Dendritic cell treated with granulocyte-macrophage colony-stimulating factor and Interleukin-4, amounts not matched to agents 40 ng/mL and 50 ng/mL, for 4 days (primary cell): ENCODE data around the gene ATP7B.

ENCODE experiments used
- H3K27ac Mint-ChIP-seq: one replicate; pipeline ENCODE4 v1.8.0; 2022; ENCODE audit warnings: mild to moderate bottlenecking, mixed read lengths
- H3K27me3 Mint-ChIP-seq: one replicate; pipeline ENCODE4 v1.8.0; 2022; ENCODE audit warnings: mild to moderate bottlenecking, mixed read lengths
- H3K36me3 Mint-ChIP-seq: one replicate; pipeline ENCODE4 v1.8.0; 2022; ENCODE audit warnings: low read depth, mixed read lengths
- H3K4me1 Mint-ChIP-seq: one replicate; pipeline ENCODE4 v1.8.0; 2022; ENCODE audit warnings: low read depth, mixed read lengths
- H3K4me3 Mint-ChIP-seq: one replicate; pipeline ENCODE4 v1.8.0; 2022; ENCODE audit warnings: mild to moderate bottlenecking, moderate library complexity, mixed read lengths
- H3K9me3 Mint-ChIP-seq: one replicate; pipeline ENCODE4 v1.8.0; 2022; ENCODE audit warnings: mixed read lengths
- intact Hi-C: fragments of 100-400 bp; cut with micrococcal nuclease; formaldehyde crosslinking; loops from one replicate; pipeline ENCODE4 v1.15.0; 2022

The ATP7B gene

GRCh38 chr13:51978796-51979556, 32.3 kb downstream of the ATP7B start:
- H3K4me1 Mint-ChIP-seq, result no peaks in the 10 kb centered on the region
- intact Hi-C loops, result no loop called here
- H3K9me3 Mint-ChIP-seq, result no peaks in the 10 kb centered on the region
- H3K27ac Mint-ChIP-seq, result no peak overlapping the region
- H3K36me3 Mint-ChIP-seq, result no peaks in the 10 kb centered on the region
- no peaks in the 10 kb centered on the region for H3K27me3 Mint-ChIP-seq
- no peak overlapping the region for H3K4me3 Mint-ChIP-seq

GRCh38 chr13:51977625-51978024, 33.6 kb downstream of the ATP7B start:
- H3K4me3 Mint-ChIP-seq, result no peak overlapping the region
- no peaks in the 10 kb centered on the region for H3K4me1 Mint-ChIP-seq
- no peaks in the 10 kb centered on the region for H3K27me3 Mint-ChIP-seq
- no peaks in the 10 kb centered on the region for H3K36me3 Mint-ChIP-seq
- H3K9me3 Mint-ChIP-seq, result no peaks in the 10 kb centered on the region
- intact Hi-C loops, result no loop called here
- H3K27ac Mint-ChIP-seq, result no peak overlapping the region

GRCh38 chr13:51976890-51977289, 34.4 kb downstream of the ATP7B start:
- intact Hi-C loops, result no loop called here
- Mint-ChIP-seq H3K4me1 (no peaks in the 10 kb centered on the region), H3K27me3 (no peaks in the 10 kb centered on the region), H3K27ac (no peak overlapping the region), H3K4me3 (no peak overlapping the region), H3K9me3 (no peaks in the 10 kb centered on the region), H3K36me3 (no peaks in the 10 kb centered on the region)

- intact Hi-C loops, result no loop called here
- Mint-ChIP-seq H3K36me3 (no peaks in the 10 kb centered on the region), H3K9me3 (no peaks in the 10 kb centered on the region), H3K4me1 (no peaks in the 10 kb centered on the region), H3K27ac (no peak overlapping the region), H3K4me3 (no peak overlapping the region), H3K27me3 (no peaks in the 10 kb centered on the region)
These were observed 34.8 kb downstream of the ATP7B start for GRCh38 chr13:51976423-51976822.

- H3K27me3 Mint-ChIP-seq, result no peaks in the 10 kb centered on the region
- no peak overlapping the region for H3K4me3 Mint-ChIP-seq
- no peaks in the 10 kb centered on the region for H3K9me3 Mint-ChIP-seq
- no peak overlapping the region for H3K27ac Mint-ChIP-seq
- intact Hi-C loops, result no loop called here
- no peaks in the 10 kb centered on the region for H3K36me3 Mint-ChIP-seq
- H3K4me1 Mint-ChIP-seq, result no peaks in the 10 kb centered on the region
These were observed 36.8 kb downstream of the ATP7B start for GRCh38 chr13:51974482-51974881.

GRCh38 chr13:51971520-51972426, 39.5 kb downstream of the ATP7B start:
- Mint-ChIP-seq H3K27ac (no peak overlapping the region), H3K27me3 (no peaks in the 10 kb centered on the region), H3K4me3 (no peak overlapping the region), H3K36me3 (no peaks in the 10 kb centered on the region), H3K9me3 (no peaks in the 10 kb centered on the region), H3K4me1 (no peaks in the 10 kb centered on the region)
- intact Hi-C loops, result no loop called here

GRCh38 chr13:51970349-51970748, 40.9 kb downstream of the ATP7B start:
- Mint-ChIP-seq H3K27ac (no peak overlapping the region), H3K36me3 (no peaks in the 10 kb centered on the region), H3K27me3 (no peaks in the 10 kb centered on the region), H3K9me3 (no peaks in the 10 kb centered on the region), H3K4me1 (no peaks in the 10 kb centered on the region), H3K4me3 (no peak overlapping the region)
- intact Hi-C loops, result no loop called here

- no peak overlapping the region for H3K27ac Mint-ChIP-seq
- H3K9me3 Mint-ChIP-seq, result no peaks in the 10 kb centered on the region
- intact Hi-C loops, result no loop called here
- H3K4me3 Mint-ChIP-seq, result no peak overlapping the region
- H3K4me1 Mint-ChIP-seq, result no peaks in the 10 kb centered on the region
- no peaks in the 10 kb centered on the region for H3K27me3 Mint-ChIP-seq
- no peaks in the 10 kb centered on the region for H3K36me3 Mint-ChIP-seq
These were observed 43.5 kb downstream of the ATP7B start for GRCh38 chr13:51967482-51968446.

GRCh38 chr13:51966186-51966585, 45.1 kb downstream of the ATP7B start:
- no peaks in the 10 kb centered on the region for H3K27me3 Mint-ChIP-seq
- intact Hi-C loops, result no loop called here
- H3K9me3 Mint-ChIP-seq, result no peaks in the 10 kb centered on the region
- no peaks in the 10 kb centered on the region for H3K36me3 Mint-ChIP-seq
- no peaks in the 10 kb centered on the region for H3K4me1 Mint-ChIP-seq
- no peak overlapping the region for H3K4me3 Mint-ChIP-seq
- H3K27ac Mint-ChIP-seq, result no peak overlapping the region

- H3K36me3 Mint-ChIP-seq, result no peaks in the 10 kb centered on the region
- H3K4me3 Mint-ChIP-seq, result no peak overlapping the region
- peaks cover 5% of the 10 kb centered on the region for H3K4me1 Mint-ChIP-seq
- intact Hi-C loops, result no loop called here
- no peak overlapping the region for H3K27ac Mint-ChIP-seq
- no peaks in the 10 kb centered on the region for H3K27me3 Mint-ChIP-seq
- no peaks in the 10 kb centered on the region for H3K9me3 Mint-ChIP-seq
These were observed 49.5 kb downstream of the ATP7B start for GRCh38 chr13:51961493-51962403.

- Mint-ChIP-seq H3K27me3 (no peaks in the 10 kb centered on the region), H3K4me3 (no peak overlapping the region), H3K36me3 (no peaks in the 10 kb centered on the region), H3K9me3 (no peaks in the 10 kb centered on the region), H3K27ac (no peak overlapping the region), H3K4me1 (peaks cover 12% of the 10 kb centered on the region)
- intact Hi-C loops, result no loop called here
These were observed 50.5 kb downstream of the ATP7B start for GRCh38 chr13:51960766-51961165.

GRCh38 chr13:51959773-51960172, 51.5 kb downstream of the ATP7B start:
- Mint-ChIP-seq H3K4me1 (peaks cover 16% of the 10 kb centered on the region), H3K27me3 (no peaks in the 10 kb centered on the region), H3K4me3 (no peak overlapping the region), H3K27ac (no peak overlapping the region), H3K9me3 (no peaks in the 10 kb centered on the region), H3K36me3 (no peaks in the 10 kb centered on the region)
- intact Hi-C loops, result no loop called here

- H3K27ac Mint-ChIP-seq, result no peak overlapping the region
- no peaks in the 10 kb centered on the region for H3K9me3 Mint-ChIP-seq
- no peaks in the 10 kb centered on the region for H3K27me3 Mint-ChIP-seq
- intact Hi-C loops, result no loop called here
- H3K36me3 Mint-ChIP-seq, result no peaks in the 10 kb centered on the region
- no peak overlapping the region for H3K4me3 Mint-ChIP-seq
- peaks cover 21% of the 10 kb centered on the region for H3K4me1 Mint-ChIP-seq
These were observed 53.1 kb downstream of the ATP7B start for GRCh38 chr13:51958217-51958547.
